Lung (tissue), 13 donors: Measurements from ENCODE around the gene MYO9A. TPM values are rescaled to one million over a fixed set of nuclear protein-coding genes. Genes with fewer than 3 reads are reported as not detected.

Experiments
- ATAC-seq: fragments of 200-7000 bp; cut with Tn5 transposase; one replicate; pipeline ENCODE4 v1.9.1; 2020; ENCODE audit warnings: moderate number of reproducible peaks; ENCODE audit not compliant: insufficient read depth, low FRiP score
- DNase-seq, 3 donors: peaks; one replicate each; pipeline ENCODE4 v3.0.0-alpha.2; 2013 to 2017
- H3K27ac ChIP-seq, 2 donors: one replicate each; pipeline ENCODE4 v1.5.1; 2013; ENCODE audit warnings: mild to moderate bottlenecking in 2 of 2, moderate library complexity in 2 of 2, control low read depth in 1 of 2, inconsistent platforms in 1 of 2, low read depth in 1 of 2, low read length in 1 of 2
- H3K27me3 ChIP-seq, 3 donors: one replicate each; pipeline ENCODE4 v1.5.1; 2013; ENCODE audit warnings: low read length in 2 of 3; ENCODE audit not compliant: control insufficient read depth in 3 of 3, insufficient read depth in 3 of 3
- H3K36me3 ChIP-seq, 4 donors: one replicate each; pipeline ENCODE4 v1.5.1; 2013; ENCODE audit warnings: low read length in 4 of 4, mild to moderate bottlenecking in 1 of 4, moderate library complexity in 1 of 4; ENCODE audit not compliant: control insufficient read depth in 4 of 4, insufficient read depth in 4 of 4
- H3K4me1 ChIP-seq, 5 donors: one replicate each; pipeline ENCODE4 v1.5.1; 2013; ENCODE audit warnings: low read length in 5 of 5, mild to moderate bottlenecking in 2 of 5, moderate library complexity in 1 of 5; ENCODE audit not compliant: control insufficient read depth in 5 of 5, insufficient read depth in 5 of 5
- H3K4me3 ChIP-seq: one replicate; pipeline ENCODE4 v1.5.1; 2013; ENCODE audit warnings: mild to moderate bottlenecking, control low read depth, moderate library complexity
- H3K9ac ChIP-seq, 2 donors: one replicate each; pipeline ENCODE4 v1.5.1; 2013; ENCODE audit warnings: low read length in 2 of 2, control low read depth in 1 of 2; ENCODE audit not compliant: insufficient read depth in 1 of 2
- H3K9me3 ChIP-seq, 4 donors: one replicate each; pipeline ENCODE4 v1.5.1; 2013; ENCODE audit warnings: low read length in 3 of 4, mild to moderate bottlenecking in 1 of 4, moderate library complexity in 1 of 4; ENCODE audit not compliant: control insufficient read depth in 4 of 4, insufficient read depth in 3 of 4
- CTCF ChIP-seq: IDR thresholded peaks from 2 replicates; pipeline ENCODE4 v1.5.1; 2012; ENCODE audit warnings: mild to moderate bottlenecking; ENCODE audit errors: control extremely low read depth, extremely low read depth
- WGBS, 2 donors: extraction: QIAGEN DNeasy Blood & Tissue Kit; methylation state at CpG; one replicate each; pipeline ENCODE4 v1.1.7; 2013; 5-methylcytosine and 5-hydroxymethylcytosine counted together
- polyA plus RNA-seq, 2 donors: library from polyadenylated mRNA; stranded (reverse); fragments of 200-250 nt; gene quantifications; one replicate each; pipeline ENCODE4 v1.2.1, GENCODE V29; 2013
- small RNA-seq: library from RNA; depleted of rRNA; stranded (forward); fragments of <200 nt; gene quantifications from one replicate; pipeline ENCODE3, GENCODE V24; 2014; ENCODE audit warnings: low replicate concordance
- total RNA-seq, 2 donors: library from RNA; depleted of rRNA in 1 of 2; stranded (reverse); fragments of >200 nt in 1 of 2; gene quantifications; one replicate each; pipeline ENCODE4 v1.2.1, GENCODE V29; 2014 to 2021
- donor health status: control.
- donor health status: control.
- donor health status: Bipolar disorder and iron deficiency.
- donor health status: healthy.
- donor health status: DM: yes; HTN: yes; CAD: no.

MYO9A gene
- total and polyA plus RNA-seq, 4 donors = 4.5 to 173 (median 34.4) TPM

GRCh38 chr15:71776304-71776703 lies 341.6 kb downstream of the MYO9A start:
- Histone ChIP-seq H3K9me3 (no peaks in the 10 kb centered on the region), H3K4me1 (peaks cover 0 to 13% (median 0%) of the 10 kb centered on the region in 5 donors), H3K4me3 (no peak overlapping the region), H3K36me3 (peaks cover 0 to 2% (median 0%) of the 10 kb centered on the region in 4 donors), H3K9ac (no peak overlapping the region), H3K27me3 (no peaks in the 10 kb centered on the region), H3K27ac (no peak overlapping the region)
- ATAC-seq (no peak), DNase-seq (no peak)
- 83 to 87% methylated on average over 3 of the region's 3 CpGs for WGBS, 2 donors
- no peak for TF ChIP-seq CTCF

GRCh38 chr15:71775856-71776255 lies 342.1 kb downstream of the MYO9A start:
- ATAC-seq (no peak), DNase-seq (no peak)
- H3K27me3 ChIP-seq = no peaks in the 10 kb centered on the region
- TF ChIP-seq CTCF = no peak
- no peak overlapping the region for H3K9ac ChIP-seq
- H3K36me3 ChIP-seq = peaks cover 0 to 2% (median 0%) of the 10 kb centered on the region in 4 donors
- no peak overlapping the region for H3K27ac ChIP-seq
- no peaks in the 10 kb centered on the region for H3K9me3 ChIP-seq
- H3K4me1 ChIP-seq = peaks cover 0 to 13% (median 0%) of the 10 kb centered on the region in 5 donors
- no peak overlapping the region for H3K4me3 ChIP-seq

- Histone ChIP-seq H3K4me1 (no peaks in the 10 kb centered on the region), H3K9ac (no peak overlapping the region), H3K9me3 (no peaks in the 10 kb centered on the region), H3K27ac (no peak overlapping the region), H3K4me3 (no peak overlapping the region), H3K27me3 (no peaks in the 10 kb centered on the region), H3K36me3 (peaks cover 0 to 2% (median 0%) of the 10 kb centered on the region in 4 donors)
- DNase-seq (no peak), ATAC-seq (no peak)
- WGBS, 2 donors = 99 to 100% methylated on average over 1 of the region's 1 CpG
- no peak for TF ChIP-seq CTCF
These were observed 344.6 kb downstream of the MYO9A start for GRCh38 chr15:71773206-71773859.

Small RNAs within 50 kb of the gene (small RNA-seq; reads per million reads assigned to genes)
- gene RNA5SP399 (not detected), gene RNU2-65P (not detected)

Other genes with a start within 250 kb of the MYO9A start
- 1 to 10 TPM; 3.5 TPM for gene SENP8, start 253 bp upstream of the MYO9A start, total RNA-seq
- gene SENP8, start 253 bp upstream of the MYO9A start, polyA plus RNA-seq = 1 to 10 TPM; 1.5 to 1.7 TPM
- 10 to 100 TPM in 1 of 2 donors, 1 to 10 TPM in 1; 4.0 to 25.2 TPM for gene GRAMD2A, start 79.6 kb upstream of the MYO9A start, total RNA-seq
- 10 to 100 TPM in 1 of 2 donors, 1 to 10 TPM in 1; 8.4 to 13.0 TPM for gene GRAMD2A, start 79.6 kb upstream of the MYO9A start, polyA plus RNA-seq
- gene PKM, start 113.0 kb upstream of the MYO9A start, total RNA-seq = 100 to 1,000 TPM; 298 to 711 TPM
- 100 to 1,000 TPM; 235 to 867 TPM for gene PKM, start 113.0 kb upstream of the MYO9A start, polyA plus RNA-seq
- gene PARP6, start 154.4 kb upstream of the MYO9A start, total RNA-seq = 10 to 100 TPM; 55.3 to 73.9 TPM
- 10 to 100 TPM; 33.7 to 64.5 TPM for gene PARP6, start 154.4 kb upstream of the MYO9A start, polyA plus RNA-seq
- 1 to 10 TPM; 2.1 to 3.4 TPM for gene CELF6, start 202.0 kb upstream of the MYO9A start, total RNA-seq
- gene CELF6, start 202.0 kb upstream of the MYO9A start, polyA plus RNA-seq = 1 to 10 TPM; 3.4 to 6.4 TPM